ENCODE results near the gene PVALEF. TPM values are rescaled to one million over a fixed set of nuclear protein-coding genes. Genes with fewer than 3 reads are reported as not detected.
A peak's percentile ranks its signal among the peaks of the same experiment; 100 is the strongest.

PVALEF gene
- total and polyA plus RNA-seq, 2 of the 8 experiments (the other 6 are each of a cell fraction or from before 2014, with no cell fraction given), result 0.03 TPM; not detected in 1

DNA sequence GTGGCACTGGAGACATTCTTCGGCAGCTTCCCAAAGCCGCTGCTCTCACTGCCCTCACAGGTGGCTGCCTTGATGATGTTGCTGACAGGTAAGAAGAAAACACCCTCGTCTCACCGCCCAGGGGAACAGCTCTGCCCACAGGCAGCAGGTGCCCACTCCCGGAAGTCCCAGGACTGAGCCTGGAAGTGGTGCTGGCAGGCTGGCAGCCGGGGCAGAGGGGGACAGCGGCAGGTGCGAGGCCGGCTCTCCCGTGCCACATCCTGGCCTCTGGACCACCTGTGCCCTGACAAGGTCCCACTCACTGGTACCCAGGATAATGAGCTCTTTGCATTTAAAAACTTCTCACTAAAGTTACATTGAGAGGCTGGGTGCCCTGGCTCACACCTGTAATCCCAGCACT, 37.0 kb downstream of the PVALEF start:
- Histone ChIP-seq H3K14ac (ENCODE audit: insufficient read length) (no peak overlapping the region), H3K56ac (replicated peaks; ENCODE audit: insufficient read length, low read depth, low read length) (no peak overlapping the region), H3K4me1 (replicated peaks in 1 of 4; ENCODE audit: control insufficient read depth in 3 of 4, insufficient read depth in 4 of 4, low read length in 3 of 4) (no peaks in the 10 kb centered on the region; a peak in 1 of 7 replicates), H2BK5ac (ENCODE audit: low read depth, low read length) (no peak overlapping the region), H2AFZ (ENCODE audit: low read length) (no peak overlapping the region), H2BK20ac (ENCODE audit: low read length) (no peak overlapping the region), H3K9me3 (ENCODE audit: insufficient read depth in 2 of 2, low read depth in 1 of 2, low read length in 1 of 2) (no peaks in the 10 kb centered on the region), H4K91ac (replicated peaks; ENCODE audit: insufficient read length, low read length) (no peak overlapping the region), H4K8ac (ENCODE audit: extremely low read depth, insufficient read depth, low read length) (peak overlapping the region; percentile 68; the same call in 1 of the 2 replicates), H3K23ac (ENCODE audit: insufficient read length) (no peak overlapping the region), H3K79me2 (ENCODE audit: control insufficient read depth in 1 of 2, insufficient read depth in 2 of 2, low read length in 2 of 2) (no peaks in the 10 kb centered on the region), H4K20me1 (replicated peaks in 1 of 2; ENCODE audit: control insufficient read depth in 1 of 2, insufficient read depth in 2 of 2, low read length in 2 of 2) (peaks cover 0 to 8% of the 10 kb centered on the region in 2 experiments), H2BK12ac (ENCODE audit: low read depth, low read length) (no peak overlapping the region), H3K4me3 (ENCODE audit: extremely low read depth in 1 of 4, insufficient read depth in 2 of 4, low read depth in 3 of 4, low read length in 4 of 4) (no peak overlapping the region), H4K5ac (ENCODE audit: insufficient read length, low read depth, low read length) (no peak overlapping the region), H3K79me1 (ENCODE audit: low read depth, low read length) (no peaks in the 10 kb centered on the region), H3K27me3 (replicated peaks in 1 of 4; ENCODE audit: control insufficient read depth in 3 of 4, extremely low read depth in 1 of 4, insufficient read depth in 3 of 4, low read length in 3 of 4) (no peaks in the 10 kb centered on the region), H3K27ac (ENCODE audit: low read depth, low read length) (no peak overlapping the region), H3K23me2 (ENCODE audit: low read depth, low read length) (no peaks in the 10 kb centered on the region), H2BK15ac (ENCODE audit: low read length) (no peak overlapping the region), H3K36me3 (ENCODE audit: control insufficient read depth in 2 of 4, insufficient read depth in 4 of 4, low read length in 3 of 4) (peaks cover 0 to 10% (median 4%) of the 10 kb centered on the region in 4 experiments; a peak in 4 of 8 replicates), H3K9ac (replicated peaks in 1 of 4; ENCODE audit: extremely low read depth in 1 of 4, low read depth in 3 of 4, low read length in 3 of 4) (no peak overlapping the region), H2BK120ac (replicated peaks; ENCODE audit: low read depth, low read length) (no peak overlapping the region), H2AK5ac (ENCODE audit: low read depth, low read length) (no peak overlapping the region), H3K4me2 (ENCODE audit: insufficient read depth in 1 of 2, low read depth in 2 of 2, low read length in 2 of 2) (no peak overlapping the region), H3K4ac (replicated peaks; ENCODE audit: insufficient read length, low read depth, low read length) (no peak overlapping the region), H3K18ac (ENCODE audit: extremely low read depth, low read length) (no peak overlapping the region)
- ChIA-PET POLR2A (ENCODE audit: partially characterized antibody) (interaction anchor here (0.7 kb wide), 1 partner anchor 19 kb away, joined by 3 read pairs; no protein-coding TSS in a partner anchor), CTCF (ENCODE audit: partially characterized antibody) (interaction anchor here (0.7 to 3.0 kb wide), 8 partner anchors 9 to 1409 kb away, joined by 3 to 25 read pairs (median 4); no protein-coding TSS in a partner anchor)
- DNase-seq (ENCODE audit: low read depth in 1 of 2, low spot score in 2 of 2), result no peak
- TF ChIP-seq, protein P1, sequence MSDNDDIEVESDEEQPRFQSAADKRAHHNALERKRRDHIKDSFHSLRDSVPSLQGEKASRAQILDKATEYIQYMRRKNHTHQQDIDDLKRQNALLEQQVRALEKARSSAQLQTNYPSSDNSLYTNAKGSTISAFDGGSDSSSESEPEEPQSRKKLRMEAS (IDR thresholded peaks at IDR 0.05), result no peak
- TF ChIP-seq SP4 (IDR thresholded peaks at IDR 0.05; ENCODE audit: low read length) (no peak), YY1 (IDR thresholded peaks at IDR 0.05; ENCODE audit: low read depth, low read length) (no peak), GABPA (IDR thresholded peaks at IDR 0.05; ENCODE audit: borderline replicate concordance, insufficient read depth, low read length) (no peak), POLR2AphosphoS5 (IDR thresholded peaks at IDR 0.05; ENCODE audit: low read depth, low read length) (no peak), CHD1 (IDR thresholded peaks at IDR 0.05; ENCODE audit: low read depth, low read length) (no peak), KDM4A (IDR thresholded peaks at IDR 0.05; ENCODE audit: low read depth, low read length, severe bottlenecking) (no peak), SIX5 (IDR thresholded peaks at IDR 0.05; ENCODE audit: low read depth, low read length) (no peak)
- TF ChIP-seq, protein P2, sequence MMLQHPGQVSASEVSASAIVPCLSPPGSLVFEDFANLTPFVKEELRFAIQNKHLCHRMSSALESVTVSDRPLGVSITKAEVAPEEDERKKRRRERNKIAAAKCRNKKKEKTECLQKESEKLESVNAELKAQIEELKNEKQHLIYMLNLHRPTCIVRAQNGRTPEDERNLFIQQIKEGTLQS (IDR thresholded peaks at IDR 0.05; ENCODE audit: insufficient read depth, low read depth, low read length), result no peak
- FAIRE-seq, result no peak
- WGBS, 2 experiments (ENCODE audit: extremely low coverage in 1 of 2, insufficient coverage in 1 of 2, insufficient read length in 1 of 2, insufficient replicate concordance in 2 of 2, low coverage in 1 of 2, low lambda C conversion rate in 2 of 2, missing lambda C conversion rate in 1 of 2), result 92% methylated on average over 8 of the region's 10 CpGs; no CpG with 5 or more reads in 1 of the 2 experiments
